DND-41 (cell line): Measurements from ENCODE around the gene LINC01488.

Experiments
- ATAC-seq: fragments of 200-7000 bp; cut with Tn5 transposase; 3 replicates; pipeline ENCODE4 v1.9.1; 2021; ENCODE audit warnings: low read depth; ENCODE audit not compliant: insufficient read depth
- DNase-seq: peaks from one replicate; pipeline ENCODE4 v3.0.0-alpha.2; 2020
- H2AFZ ChIP-seq: 2 replicates; pipeline ENCODE4 v1.6.0; 2012; ENCODE audit warnings: low read depth, low read length
- H3K27ac ChIP-seq: 2 replicates; pipeline ENCODE4 v1.5.1; 2012; ENCODE audit warnings: low read length, inconsistent platforms
- H3K27me3 ChIP-seq: fragments of 200-600 bp; sonication (generic); 2 replicates; pipeline ENCODE4 v1.6.0; 2012; ENCODE audit warnings: low read length, mild to moderate bottlenecking, inconsistent platforms; ENCODE audit not compliant: insufficient read depth, poor library complexity
- H3K36me3 ChIP-seq: 2 replicates; pipeline ENCODE4 v1.5.1; 2012; ENCODE audit warnings: low read length, inconsistent platforms; ENCODE audit not compliant: insufficient read depth
- H3K4me1 ChIP-seq: 2 replicates; pipeline ENCODE4 v1.5.1; 2012; ENCODE audit warnings: mild to moderate bottlenecking, low read length; ENCODE audit not compliant: insufficient read depth
- H3K4me2 ChIP-seq: 2 replicates; pipeline ENCODE4 v1.6.0; 2012; ENCODE audit warnings: mild to moderate bottlenecking, moderate library complexity, low read length, inconsistent platforms; ENCODE audit not compliant: insufficient read depth
- H3K4me3 ChIP-seq, 2 experiments: fragments of 200-600 bp in 1 of 2; shearing (Covaris generic) in 1 of 2; 2 replicates each; pipeline ENCODE4 v1.5.1; 2012 to 2016; ENCODE audit warnings: inconsistent platforms in 2 of 2, low read length in 2 of 2, mild to moderate bottlenecking in 2 of 2, low read depth in 1 of 2, moderate library complexity in 1 of 2
- H3K79me2 ChIP-seq: 2 replicates; pipeline ENCODE4 v1.6.0; 2012; ENCODE audit warnings: low read length, inconsistent platforms; ENCODE audit not compliant: insufficient read depth
- H3K9ac ChIP-seq: 2 replicates; pipeline ENCODE4 v1.6.0; 2012; ENCODE audit warnings: low read depth, mild to moderate bottlenecking, inconsistent platforms, low read length, moderate library complexity
- H3K9me3 ChIP-seq: 2 replicates; pipeline ENCODE4 v1.5.1; 2012; ENCODE audit warnings: low read length, moderate library complexity, mild to moderate bottlenecking, inconsistent platforms; ENCODE audit not compliant: insufficient read depth, severe bottlenecking
- H4K20me1 ChIP-seq: 2 replicates; pipeline ENCODE4 v1.6.0; 2012; ENCODE audit warnings: low read length; ENCODE audit not compliant: insufficient read depth
- EZH2 ChIP-seq: IDR thresholded peaks from 3 replicates; pipeline ENCODE4 v1.6.1; 2012; ENCODE audit warnings: borderline replicate concordance, low read depth, mild to moderate bottlenecking, moderate library complexity, low read length, inconsistent platforms; ENCODE audit not compliant: severe bottlenecking
- TF ChIP-seq, protein P1 (sequence below): IDR thresholded peaks from 2 replicates; pipeline ENCODE4 v1.5.1; 2012; ENCODE audit warnings: borderline replicate concordance, low read length, moderate library complexity, mild to moderate bottlenecking; ENCODE audit not compliant: poor library complexity, severe bottlenecking; ENCODE audit errors: extremely low read depth

The LINC01488 gene

DNA sequence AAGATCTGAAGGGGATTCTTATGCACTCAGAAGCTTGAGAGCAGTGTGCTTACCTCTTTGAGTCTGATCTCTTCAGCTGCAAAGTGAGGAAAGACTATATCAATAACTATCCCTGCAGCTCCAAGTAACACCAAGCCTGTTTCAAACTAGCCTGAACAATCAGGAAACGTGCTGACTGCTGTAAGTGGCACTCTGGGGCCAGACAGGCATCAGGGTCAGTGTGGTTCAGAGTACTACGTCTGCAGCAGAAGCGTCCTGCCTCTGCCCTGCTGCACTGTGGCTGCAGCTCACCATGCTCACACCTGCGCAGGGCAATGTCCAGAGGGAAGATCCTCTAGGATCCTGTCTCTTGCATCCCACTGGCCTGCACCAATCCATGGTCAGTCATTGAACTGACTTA is 25.5 kb upstream of the LINC01488 start:
- no peak for ATAC-seq
- Histone ChIP-seq H4K20me1 (no peaks in the 10 kb centered on the region), H3K27me3 (no peaks in the 10 kb centered on the region), H2AFZ (no peak overlapping the region), H3K79me2 (no peaks in the 10 kb centered on the region), H3K9me3 (peaks cover 10% of the 10 kb centered on the region), H3K9ac (no peak overlapping the region), H3K27ac (no peak overlapping the region), H3K4me1 (no peaks in the 10 kb centered on the region), H3K36me3 (no peaks in the 10 kb centered on the region), H3K4me2 (no peak overlapping the region), H3K4me3 (no peak overlapping the region)
- DNase-seq: no peak
- TF ChIP-seq, protein P1, sequence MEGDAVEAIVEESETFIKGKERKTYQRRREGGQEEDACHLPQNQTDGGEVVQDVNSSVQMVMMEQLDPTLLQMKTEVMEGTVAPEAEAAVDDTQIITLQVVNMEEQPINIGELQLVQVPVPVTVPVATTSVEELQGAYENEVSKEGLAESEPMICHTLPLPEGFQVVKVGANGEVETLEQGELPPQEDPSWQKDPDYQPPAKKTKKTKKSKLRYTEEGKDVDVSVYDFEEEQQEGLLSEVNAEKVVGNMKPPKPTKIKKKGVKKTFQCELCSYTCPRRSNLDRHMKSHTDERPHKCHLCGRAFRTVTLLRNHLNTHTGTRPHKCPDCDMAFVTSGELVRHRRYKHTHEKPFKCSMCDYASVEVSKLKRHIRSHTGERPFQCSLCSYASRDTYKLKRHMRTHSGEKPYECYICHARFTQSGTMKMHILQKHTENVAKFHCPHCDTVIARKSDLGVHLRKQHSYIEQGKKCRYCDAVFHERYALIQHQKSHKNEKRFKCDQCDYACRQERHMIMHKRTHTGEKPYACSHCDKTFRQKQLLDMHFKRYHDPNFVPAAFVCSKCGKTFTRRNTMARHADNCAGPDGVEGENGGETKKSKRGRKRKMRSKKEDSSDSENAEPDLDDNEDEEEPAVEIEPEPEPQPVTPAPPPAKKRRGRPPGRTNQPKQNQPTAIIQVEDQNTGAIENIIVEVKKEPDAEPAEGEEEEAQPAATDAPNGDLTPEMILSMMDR: no peak
- TF ChIP-seq EZH2: no peak

DNA sequence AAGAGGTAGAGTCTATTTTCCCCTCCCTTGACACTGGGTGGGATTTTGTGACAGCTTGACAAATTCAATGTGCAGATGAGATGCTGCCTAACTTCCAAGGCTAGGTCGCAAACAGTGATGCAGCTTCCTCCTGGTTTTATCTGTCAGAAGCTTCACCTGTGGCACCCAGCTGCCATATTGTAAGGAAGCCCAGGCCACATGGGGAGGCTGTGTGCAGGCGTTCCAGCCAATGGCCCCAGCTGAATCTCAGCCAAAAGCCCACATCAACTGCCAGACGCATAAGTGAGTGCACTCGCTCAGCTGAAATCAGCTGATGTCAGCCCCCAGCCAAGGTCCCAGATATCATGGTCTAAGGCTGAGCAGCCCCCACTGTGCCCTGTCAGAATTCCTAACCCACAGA is 24.8 kb upstream of the LINC01488 start:
- no peaks in the 10 kb centered on the region for H4K20me1 ChIP-seq
- DNase-seq: no peak
- no peaks in the 10 kb centered on the region for H3K27me3 ChIP-seq
- TF ChIP-seq, protein P1: no peak
- no peak for TF ChIP-seq EZH2
- no peaks in the 10 kb centered on the region for H3K4me1 ChIP-seq
- H3K9ac ChIP-seq: no peak overlapping the region
- H3K36me3 ChIP-seq: no peaks in the 10 kb centered on the region
- peaks cover 14% of the 10 kb centered on the region for H3K9me3 ChIP-seq
- no peak for ATAC-seq
- H3K27ac ChIP-seq: no peak overlapping the region
- no peak overlapping the region for H2AFZ ChIP-seq
- no peaks in the 10 kb centered on the region for H3K79me2 ChIP-seq
- H3K4me3 ChIP-seq: no peak overlapping the region
- H3K4me2 ChIP-seq: no peak overlapping the region

DNA sequence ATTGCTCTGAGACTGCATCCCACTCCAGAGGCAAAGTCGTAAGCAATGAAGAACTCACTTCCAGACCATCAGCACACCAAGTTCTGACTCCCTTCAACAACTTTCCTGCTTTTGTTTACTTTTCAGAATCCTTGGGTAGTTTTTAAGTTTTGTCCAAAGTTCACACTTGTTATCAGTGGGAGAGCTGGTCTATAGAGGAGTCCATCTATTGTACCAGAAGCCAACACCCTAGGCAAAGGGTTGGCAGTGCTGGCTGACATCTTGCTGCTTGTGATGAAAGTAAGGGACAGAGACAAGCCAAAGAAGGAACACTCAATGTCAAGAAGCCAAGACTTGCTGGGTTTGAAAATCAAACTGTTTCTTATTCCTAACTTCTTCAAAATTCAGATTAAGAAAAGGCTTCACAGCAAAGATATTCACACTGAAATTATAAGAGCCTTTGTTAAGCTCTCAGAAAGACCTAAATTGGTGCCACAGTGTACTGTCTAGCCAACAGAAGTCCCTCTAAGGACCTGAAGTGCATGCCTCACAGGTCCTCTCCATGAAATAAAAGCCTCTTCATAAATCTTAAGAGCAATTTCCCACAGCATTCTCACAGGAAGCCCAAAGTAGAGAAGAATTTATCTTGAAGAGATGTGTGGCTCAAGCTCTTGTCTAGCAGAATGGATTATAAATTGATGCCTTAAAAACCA is 21.5 kb upstream of the LINC01488 start:
- no peaks in the 10 kb centered on the region for H3K79me2 ChIP-seq
- H4K20me1 ChIP-seq: peaks cover 2% of the 10 kb centered on the region; the same call in 1 of the 2 replicates
- H3K27ac ChIP-seq: no peak overlapping the region
- no peak overlapping the region for H2AFZ ChIP-seq
- no peaks in the 10 kb centered on the region for H3K4me1 ChIP-seq
- H3K36me3 ChIP-seq: no peaks in the 10 kb centered on the region
- TF ChIP-seq, protein P1: no peak
- no peak for TF ChIP-seq EZH2
- H3K4me3 ChIP-seq: no peak overlapping the region
- no peak overlapping the region for H3K4me2 ChIP-seq
- DNase-seq: no peak
- no peak overlapping the region for H3K9ac ChIP-seq
- no peak for ATAC-seq
- H3K9me3 ChIP-seq: peaks cover 14% of the 10 kb centered on the region
- no peaks in the 10 kb centered on the region for H3K27me3 ChIP-seq
